GM23338 (cell line): ENCODE measurements around the gene NTN3. TPM values are rescaled to one million over a fixed set of nuclear protein-coding genes. Genes with fewer than 3 reads are reported as not detected.

Experiments used
- ATAC-seq: fragments of 200-7000 bp; cut with Tn5 transposase; 3 replicates; pipeline ENCODE4 v1.9.1; 2020
- DNase-seq: peaks from one replicate; pipeline ENCODE4 v3.0.0-alpha.2; 2015; ENCODE audit warnings: low spot score
- H2AFZ ChIP-seq: fragments of 200-600 bp; sonication (generic); 2 replicates; pipeline ENCODE4 v1.8.0; 2016; ENCODE audit warnings: antibody characterized with exemption, mild to moderate bottlenecking, moderate library complexity
- H3F3A ChIP-seq: fragments of 200-600 bp; sonication (generic); replicated peaks from 2 replicates; pipeline ENCODE4 v1.8.0; 2017; ENCODE audit warnings: antibody characterized with exemption, mixed run types, low read depth
- H3K27ac ChIP-seq: fragments of 200-600 bp; sonication (generic); 2 replicates; pipeline ENCODE4 v1.6.1; 2016; ENCODE audit warnings: low read depth
- H3K27me3 ChIP-seq: fragments of 200-600 bp; sonication (generic); 2 replicates; pipeline ENCODE4 v1.8.0; 2016; ENCODE audit warnings: mild to moderate bottlenecking, mixed run types, moderate library complexity; ENCODE audit not compliant: insufficient read depth
- H3K36me3 ChIP-seq: fragments of 200-600 bp; sonication (generic); 2 replicates; pipeline ENCODE4 v1.8.0; 2016; ENCODE audit warnings: mild to moderate bottlenecking; ENCODE audit not compliant: insufficient read depth
- H3K4me1 ChIP-seq: fragments of 200-600 bp; sonication (generic); 2 replicates; pipeline ENCODE4 v1.8.0; 2016; ENCODE audit warnings: mild to moderate bottlenecking, moderate library complexity; ENCODE audit not compliant: insufficient read depth
- H3K4me2 ChIP-seq: fragments of 200-600 bp; sonication (generic); 2 replicates; pipeline ENCODE4 v1.7.1; 2017; ENCODE audit warnings: mixed run types
- H3K4me3 ChIP-seq: fragments of 200-600 bp; sonication (generic); 2 replicates; pipeline ENCODE4 v1.6.1; 2016; ENCODE audit warnings: mixed run types
- H3K79me2 ChIP-seq: fragments of 200-600 bp; sonication (generic); replicated peaks from 2 replicates; pipeline ENCODE4 v1.8.0; 2017; ENCODE audit warnings: mild to moderate bottlenecking; ENCODE audit not compliant: insufficient read depth
- H3K9me2 ChIP-seq: fragments of 200-600 bp; sonication (generic); 2 replicates; pipeline ENCODE4 v1.8.0; 2017; ENCODE audit not compliant: insufficient read depth
- H4K20me1 ChIP-seq: fragments of 200-600 bp; sonication (generic); replicated peaks from 2 replicates; pipeline ENCODE4 v1.8.0; 2017; ENCODE audit warnings: mild to moderate bottlenecking; ENCODE audit not compliant: insufficient read depth
- H3K27ac Mint-ChIP-seq: 2 replicates; pipeline ENCODE4 v1.8.0; 2020; ENCODE audit warnings: inconsistent platforms, mild to moderate bottlenecking, moderate library complexity, mixed read lengths
- H3K27me3 Mint-ChIP-seq: 3 replicates; pipeline ENCODE4 v1.8.0; 2022; ENCODE audit warnings: low read depth, mild to moderate bottlenecking, moderate library complexity, mixed read lengths, inconsistent platforms; ENCODE audit not compliant: insufficient read depth, poor library complexity
- H3K36me3 Mint-ChIP-seq: 3 replicates; pipeline ENCODE4 v1.8.0; 2021; ENCODE audit warnings: low read depth, mild to moderate bottlenecking, inconsistent platforms, moderate library complexity, mixed read lengths
- H3K4me1 Mint-ChIP-seq: 3 replicates; pipeline ENCODE4 v1.8.0; 2020; ENCODE audit warnings: mild to moderate bottlenecking, inconsistent platforms, mixed read lengths
- H3K4me3 Mint-ChIP-seq: 3 replicates; pipeline ENCODE4 v1.8.0; 2021; ENCODE audit warnings: moderate library complexity, mild to moderate bottlenecking, inconsistent platforms, mixed read lengths
- H3K9me3 Mint-ChIP-seq: 3 replicates; pipeline ENCODE4 v1.8.0; 2020; ENCODE audit warnings: moderate library complexity, mild to moderate bottlenecking, inconsistent platforms, mixed read lengths
- CREB1 ChIP-seq: fragments of 250-450 bp; sonication (Bioruptor Pico); IDR thresholded peaks from 2 replicates; pipeline ENCODE4 v1.5.0; 2020; ENCODE audit warnings: low read depth, mild to moderate bottlenecking, moderate library complexity
- ETS1 ChIP-seq: IDR thresholded peaks from 2 replicates; pipeline ENCODE4 v1.6.1; 2016; ENCODE audit warnings: antibody characterized with exemption
- EZH2phosphoT487 ChIP-seq: fragments of 200-600 bp; sonication (generic); IDR thresholded peaks from one replicate; pipeline ENCODE4 v1.8.1; 2018; ENCODE audit warnings: antibody characterized with exemption; ENCODE audit not compliant: unreplicated experiment
- JUNB ChIP-seq: IDR thresholded peaks from one replicate; pipeline ENCODE4 v1.6.1; 2016; ENCODE audit warnings: antibody characterized with exemption; ENCODE audit not compliant: unreplicated experiment
- POLR2AphosphoS5 ChIP-seq: IDR thresholded peaks from 2 replicates; pipeline ENCODE4 v1.6.1; 2016; ENCODE audit warnings: antibody characterized with exemption, low read depth
- REST ChIP-seq: IDR thresholded peaks from one replicate; pipeline ENCODE4 v1.6.1; 2018; ENCODE audit warnings: antibody characterized with exemption; ENCODE audit not compliant: unreplicated experiment
- STAT1 ChIP-seq: IDR thresholded peaks from one replicate; pipeline ENCODE4 v1.6.1; 2016; ENCODE audit warnings: antibody characterized with exemption; ENCODE audit not compliant: unreplicated experiment
- ZNF114 ChIP-seq: fragments of 250-450 bp; sonication (Bioruptor Pico); IDR thresholded peaks from 2 replicates; pipeline ENCODE4 v1.5.0; 2020; ENCODE audit warnings: mild to moderate bottlenecking, moderate library complexity
- ZNF462 ChIP-seq: fragments of 250-450 bp; sonication (Bioruptor Pico); IDR thresholded peaks from 2 replicates; pipeline ENCODE4 v1.5.0; 2020; ENCODE audit warnings: mild to moderate bottlenecking, moderate library complexity
- polyA plus RNA-seq: library from polyadenylated mRNA; unstranded; fragments of >200 nt; fragmentation: Nextera tagmentation; extraction: Ambion mirVana; gene quantifications from 2 replicates; pipeline ENCODE4 v1.2.1, GENCODE V29; 2016
- total RNA-seq: library from RNA; depleted of rRNA; stranded (reverse); fragments of >200 nt; shearing (Covaris generic); gene quantifications from 2 replicates; pipeline ENCODE4 v1.2.3, GENCODE V29; 2014

NTN3 gene
- total and polyA plus RNA-seq, 2 experiments from 2014 or later = 0.10 to 1.7 TPM

- Mint-ChIP-seq H3K9me3 (no peaks in the 10 kb centered on the region), H3K27ac (no peak overlapping the region), H3K36me3 (no peaks in the 10 kb centered on the region; the same call in 2 of the 3 replicates), H3K27me3 (peaks cover 57% of the 10 kb centered on the region), H3K4me3 (peak overlapping the region; percentile 66), H3K4me1 (peaks cover 20% of the 10 kb centered on the region)
- TF ChIP-seq EZH2phosphoT487 (no peak), ZNF114 (CRISPR knock-in tag) (no peak), ETS1 (no peak), POLR2AphosphoS5 (no peak)
- Histone ChIP-seq H3K27ac (no peak overlapping the region), H3K27me3 (peaks cover 78% of the 10 kb centered on the region), H3K4me3 (peak overlapping the region; percentile 50; the same call in 1 of the 2 replicates), H2AFZ (no peak overlapping the region), H4K20me1 (peaks cover 22% of the 10 kb centered on the region), H3K9me2 (no peaks in the 10 kb centered on the region), H3K36me3 (no peaks in the 10 kb centered on the region), H3K4me2 (peak overlapping the region; percentile 60; the same call in 1 of the 2 replicates), H3K79me2 (peaks cover 14% of the 10 kb centered on the region), H3F3A (peaks cover 16% of the 10 kb centered on the region), H3K4me1 (peaks cover 23% of the 10 kb centered on the region)
- no peak for ATAC-seq
- DNase-seq = no peak
These were observed 1.9 kb downstream of the NTN3 start for GRCh38 chr16:2472885-2473445.

- peaks cover 23% of the 10 kb centered on the region for H3K4me1 ChIP-seq
- peaks cover 14% of the 10 kb centered on the region for H3K79me2 ChIP-seq
- peak overlapping the region; percentile 66 for H3K4me3 Mint-ChIP-seq
- no peaks in the 10 kb centered on the region; the same call in 2 of the 3 replicates for H3K36me3 Mint-ChIP-seq
- peaks cover 16% of the 10 kb centered on the region for H3F3A ChIP-seq
- DNase-seq (peak; percentile 35), ATAC-seq (no peak)
- H3K4me3 ChIP-seq = peak overlapping the region; percentile 50; the same call in 1 of the 2 replicates
- H3K9me2 ChIP-seq = no peaks in the 10 kb centered on the region
- TF ChIP-seq STAT1 (no peak), ZNF462 (CRISPR knock-in tag) (no peak), CREB1 (CRISPR knock-in tag) (no peak), POLR2AphosphoS5 (0 out of 2 replicates have a peak, but pooled peaks have one; percentile 10), REST (no peak), JUNB (no peak)
- no peaks in the 10 kb centered on the region for H3K9me3 Mint-ChIP-seq
- no peak overlapping the region for H3K27ac ChIP-seq
- no peak overlapping the region for H2AFZ ChIP-seq
- peaks cover 25% of the 10 kb centered on the region for H4K20me1 ChIP-seq
- H3K27me3 ChIP-seq = peaks cover 73% of the 10 kb centered on the region
- H3K27ac Mint-ChIP-seq = no peak overlapping the region
- peaks cover 20% of the 10 kb centered on the region for H3K4me1 Mint-ChIP-seq
- H3K36me3 ChIP-seq = no peaks in the 10 kb centered on the region
- peaks cover 53% of the 10 kb centered on the region for H3K27me3 Mint-ChIP-seq
- H3K4me2 ChIP-seq = peak overlapping the region; percentile 60; the same call in 1 of the 2 replicates
These were observed 2.4 kb downstream of the NTN3 start for GRCh38 chr16:2473446-2473926.
